EL (cell line): ENCODE results near the gene PIK3R2.

ENCODE experiments used
- DNase-seq: peaks from one replicate; pipeline ENCODE4 v3.0.0-alpha.2; 2016

PIK3R2 gene

GRCh38 chr19:18174983-18175382 lies 22.0 kb downstream of the PIK3R2 start:
- DNase-seq, result no peak

- no peak for DNase-seq
These were observed 23.7 kb downstream of the PIK3R2 start for GRCh38 chr19:18176367-18177310.

GRCh38 chr19:18179957-18180356 lies 27.0 kb downstream of the PIK3R2 start:
- no peak for DNase-seq

- no peak for DNase-seq
These were observed 30.6 kb downstream of the PIK3R2 start for GRCh38 chr19:18183529-18183928.

- DNase-seq, result no peak
These were observed 32.6 kb downstream of the PIK3R2 start for GRCh38 chr19:18185538-18185937.

GRCh38 chr19:18190278-18190677 lies 37.3 kb downstream of the PIK3R2 start:
- DNase-seq, result no peak

- DNase-seq, result no peak
These were observed 38.7 kb downstream of the PIK3R2 start for GRCh38 chr19:18191640-18192062.

GRCh38 chr19:18192673-18193387 lies 39.9 kb downstream of the PIK3R2 start, which contains the start of gene MPV17L2:
TSS of gene MPV17L2 (plus strand) at chr19:18193218. CDS start at chr19:18193282, 64 bp downstream.
- DNase-seq, result peak; percentile 100

GRCh38 chr19:18193388-18194180 lies 40.6 kb downstream of the PIK3R2 start:
- no peak for DNase-seq

- no peak for DNase-seq
These were observed 41.2 kb downstream of the PIK3R2 start for GRCh38 chr19:18194181-18194530.

GRCh38 chr19:18194554-18195238 lies 41.7 kb downstream of the PIK3R2 start:
- peak; percentile 36 for DNase-seq

GRCh38 chr19:18196511-18196845 lies 43.5 kb downstream of the PIK3R2 start:
- no peak for DNase-seq

- no peak for DNase-seq
These were observed 44.3 kb downstream of the PIK3R2 start for GRCh38 chr19:18197306-18197705.

GRCh38 chr19:18197941-18198340 lies 45.0 kb downstream of the PIK3R2 start:
- no peak for DNase-seq

- DNase-seq, result no peak
These were observed 45.4 kb downstream of the PIK3R2 start for GRCh38 chr19:18198374-18198773.

- DNase-seq, result no peak
These were observed 49.4 kb downstream of the PIK3R2 start for GRCh38 chr19:18202397-18202777.

- DNase-seq, result peak; percentile 30
These were observed 49.9 kb downstream of the PIK3R2 start for GRCh38 chr19:18202778-18203407.

- DNase-seq, result no peak
These were observed 50.5 kb downstream of the PIK3R2 start for GRCh38 chr19:18203408-18203862.

- DNase-seq, result peak; percentile 100
These were observed 51.0 kb downstream of the PIK3R2 start, which contains the start of gene RAB3A for GRCh38 chr19:18203863-18204393. TSS of gene RAB3A (minus strand) at chr19:18204042. CDS start at chr19:18202740, 1,302 bp downstream.

GRCh38 chr19:18204394-18205199 lies 51.6 kb downstream of the PIK3R2 start:
- DNase-seq, result no peak
